ENCODE measurements around the gene BTNL9.
"Not testable (repeated sequence)": the region's sequence is repeated elsewhere in the genome, so short reads cannot be mapped to it uniquely, and the experiment has no call there.

BTNL9 gene

GRCh38 chr5:181101030-181101641 lies 61.1 kb downstream of the BTNL9 start:
- DNase-seq = not testable (repeated sequence)

GRCh38 chr5:181101930-181102674 lies 62.0 kb downstream of the BTNL9 start:
- not testable (repeated sequence) for DNase-seq

DNA sequence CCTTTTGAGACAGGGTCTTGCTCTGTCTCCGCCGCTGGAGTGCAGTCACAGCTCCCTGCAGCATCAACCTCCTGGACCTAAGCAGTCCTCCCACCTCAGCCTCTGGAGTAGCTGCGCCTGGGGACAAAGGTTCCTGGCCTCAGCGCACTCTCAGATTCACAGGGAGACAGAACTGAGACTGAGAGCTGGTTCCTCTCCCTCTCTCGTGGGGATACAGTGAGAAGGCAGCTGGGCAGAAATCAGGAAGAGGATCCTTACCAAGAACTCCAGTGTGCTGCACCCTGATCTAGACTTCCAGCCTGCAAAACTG lies 64.1 kb downstream of the BTNL9 start:
- DNase-seq = not testable (repeated sequence)

GRCh38 chr5:181104606-181105390 lies 64.7 kb downstream of the BTNL9 start:
- DNase-seq = not testable (repeated sequence)

DNA sequence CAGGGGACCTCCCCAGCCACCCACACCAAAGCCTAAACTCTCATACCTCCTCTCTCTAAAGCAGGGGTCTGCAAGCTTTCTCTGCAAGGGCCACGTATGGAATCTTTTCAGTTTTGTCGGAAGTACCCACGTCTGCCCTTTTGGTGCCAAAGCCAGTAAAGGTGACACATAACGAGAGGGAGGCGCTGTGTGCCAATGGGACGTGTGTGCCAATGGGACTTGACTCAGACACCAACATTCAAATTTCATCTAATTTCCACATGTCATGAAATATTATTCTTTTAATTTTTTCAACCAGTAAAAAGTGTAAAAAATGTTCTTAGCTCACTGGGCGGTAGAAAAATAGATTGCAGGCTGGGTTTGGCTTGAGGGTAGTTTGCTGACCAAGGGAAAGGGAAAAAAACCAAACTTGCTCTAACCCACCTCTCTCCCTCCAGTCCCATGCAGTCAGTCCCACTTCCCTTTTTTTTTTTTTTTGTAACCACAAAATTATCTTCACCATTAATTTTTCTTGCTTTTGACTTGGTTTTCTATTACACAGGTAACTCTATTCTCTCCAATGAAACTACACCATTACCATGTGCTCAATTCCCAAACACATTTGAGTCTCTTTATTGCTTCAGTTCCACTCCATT lies 65.4 kb downstream of the BTNL9 start:
- no peak for DNase-seq

GRCh38 chr5:181107699-181108098 lies 67.6 kb downstream of the BTNL9 start:
- DNase-seq = no peak

DNA sequence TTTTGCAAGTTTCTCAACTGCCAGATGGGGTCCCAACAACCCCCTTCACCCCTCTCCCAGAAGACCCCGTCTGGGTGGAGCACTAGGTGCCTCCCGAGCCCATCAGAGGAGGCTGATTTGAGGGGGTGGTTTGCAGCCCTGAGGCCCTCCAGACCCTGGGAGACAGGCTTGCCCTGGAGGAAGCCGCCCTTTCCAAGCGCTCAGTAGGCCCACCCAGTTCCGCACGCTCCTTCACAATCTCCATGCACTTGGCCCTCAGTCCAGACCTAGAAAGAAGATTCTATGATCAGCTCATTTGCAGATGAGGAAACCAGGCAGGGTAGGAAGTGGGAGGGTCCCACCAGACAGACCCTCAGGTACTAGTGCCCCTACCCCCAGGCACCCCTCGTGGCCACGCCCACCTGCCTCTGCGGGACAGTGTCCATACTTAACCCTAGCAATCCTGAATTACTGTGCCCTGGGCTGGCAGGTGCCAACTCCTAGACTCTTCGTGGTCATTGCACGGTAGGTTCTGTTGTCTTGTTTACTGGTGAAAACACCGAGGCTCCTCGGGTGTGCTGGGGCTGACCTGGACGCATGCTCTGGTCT lies 68.6 kb downstream of the BTNL9 start:
- no peak for DNase-seq

- no peak for DNase-seq
Measured at GRCh38 chr5:181109489-181110013, 69.5 kb downstream of the BTNL9 start.

DNA sequence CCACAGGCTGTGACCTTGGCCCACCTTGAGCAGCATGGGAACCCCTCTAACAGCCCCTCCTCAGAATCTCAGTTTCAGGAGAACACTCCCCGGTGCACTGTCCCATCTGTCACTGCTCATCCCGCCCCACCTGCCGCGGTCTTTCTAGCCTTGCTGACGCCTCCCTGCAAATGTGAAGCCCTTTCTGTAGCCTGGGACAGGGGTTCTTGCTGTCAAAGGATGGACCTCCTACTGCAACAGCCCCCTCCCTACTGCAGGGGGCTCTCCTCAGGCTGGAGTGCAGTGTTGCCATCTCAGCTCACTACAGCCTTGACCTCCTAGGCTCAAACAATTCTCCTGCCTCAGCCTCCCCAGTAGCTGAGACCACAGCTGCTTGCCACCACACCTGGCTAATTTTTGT lies 70.9 kb downstream of the BTNL9 start:
- DNase-seq = no peak

Data from NCI-H774 (cell line).